Amygdala (tissue), 56 donors: ENCODE measurements around the gene RAC2.

Experiments used
- DNase-seq, 56 donors: peaks; one replicate each; lab custom pipeline; 2025; lab: John Stamatoyannopoulos, UW

The RAC2 gene

GRCh38 chr22:37180531-37181231 lies 63.4 kb downstream of the RAC2 start:
- no peak for DNase-seq

GRCh38 chr22:37179622-37180420 lies 64.2 kb downstream of the RAC2 start:
- no peak for DNase-seq

- DNase-seq, result no peak
These were observed 65.0 kb downstream of the RAC2 start for GRCh38 chr22:37179126-37179470.

DNA sequence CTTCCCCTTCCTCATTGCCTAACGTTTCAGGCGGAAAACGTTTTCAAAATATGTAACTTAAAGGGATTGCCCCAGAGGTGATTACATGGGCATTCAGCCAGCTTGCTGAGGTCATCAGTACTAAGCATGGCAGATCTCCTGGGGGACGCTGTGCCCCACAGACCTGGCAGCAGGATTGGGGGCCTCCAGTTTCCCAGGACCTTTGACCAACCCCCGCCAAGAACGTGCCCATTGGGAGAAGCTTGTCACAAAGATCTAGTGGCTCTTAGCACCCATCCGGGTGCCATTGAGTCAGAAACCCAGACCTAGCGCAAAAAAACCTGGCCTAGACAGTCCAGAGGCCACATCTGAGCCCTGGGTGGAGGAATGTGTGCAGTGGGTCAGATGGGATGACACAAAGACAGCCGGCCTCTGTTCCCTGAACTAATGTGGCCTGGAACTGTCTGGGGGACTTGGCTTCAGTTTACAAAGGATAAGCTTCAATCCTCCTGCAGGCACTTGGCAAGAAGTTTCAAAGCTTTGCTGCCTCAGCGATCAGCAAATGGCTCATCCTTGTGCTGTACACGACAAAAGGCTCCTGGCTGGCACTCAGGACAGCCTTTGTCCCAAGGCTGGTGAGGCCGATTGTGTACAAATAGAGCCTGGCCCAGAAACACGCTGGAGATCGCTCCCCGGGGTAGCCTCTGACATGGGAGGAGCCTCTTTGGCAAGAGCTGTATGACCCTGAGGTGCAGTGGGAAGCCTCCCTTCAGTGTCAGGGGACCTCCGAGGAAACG lies 65.5 kb downstream of the RAC2 start:
- peak in 3 of 56 donors; percentile 5 to 55 (median 19) for DNase-seq

- no peak for DNase-seq
These were observed 66.3 kb downstream of the RAC2 start for GRCh38 chr22:37177755-37178154.

GRCh38 chr22:37177221-37177620 lies 66.8 kb downstream of the RAC2 start:
- DNase-seq, result no peak

DNA sequence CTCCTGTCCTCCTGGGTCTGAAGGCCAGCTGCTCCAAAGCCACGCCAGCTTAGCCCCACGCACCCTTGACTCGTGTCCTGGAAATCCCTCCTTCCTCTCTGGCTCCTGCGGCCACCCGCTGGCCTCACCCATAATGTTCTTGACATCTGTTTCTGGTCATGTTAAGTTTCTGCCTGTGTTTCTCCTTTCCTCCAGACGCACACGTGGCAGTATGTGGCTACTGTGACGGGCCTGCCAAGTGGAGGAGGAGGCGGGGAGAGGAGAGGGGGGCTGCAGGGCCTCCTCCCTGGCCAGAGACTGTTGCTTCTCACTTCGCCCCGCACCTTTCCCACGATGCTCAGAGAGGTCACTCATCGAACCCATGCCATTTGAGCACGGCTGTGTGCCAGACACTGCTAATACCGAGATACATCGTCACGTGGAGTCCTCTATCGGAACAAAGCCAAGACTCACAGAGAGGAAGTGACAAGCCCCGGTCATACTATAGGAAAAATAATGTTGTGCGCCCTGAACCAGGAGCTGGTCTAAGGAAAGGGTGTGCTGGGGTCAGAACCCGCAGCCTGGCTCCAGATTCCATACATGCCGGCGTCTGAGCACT lies 67.5 kb downstream of the RAC2 start:
- DNase-seq, result peak in 19 of 56 donors; percentile 5 to 51 (median 29)

DNA sequence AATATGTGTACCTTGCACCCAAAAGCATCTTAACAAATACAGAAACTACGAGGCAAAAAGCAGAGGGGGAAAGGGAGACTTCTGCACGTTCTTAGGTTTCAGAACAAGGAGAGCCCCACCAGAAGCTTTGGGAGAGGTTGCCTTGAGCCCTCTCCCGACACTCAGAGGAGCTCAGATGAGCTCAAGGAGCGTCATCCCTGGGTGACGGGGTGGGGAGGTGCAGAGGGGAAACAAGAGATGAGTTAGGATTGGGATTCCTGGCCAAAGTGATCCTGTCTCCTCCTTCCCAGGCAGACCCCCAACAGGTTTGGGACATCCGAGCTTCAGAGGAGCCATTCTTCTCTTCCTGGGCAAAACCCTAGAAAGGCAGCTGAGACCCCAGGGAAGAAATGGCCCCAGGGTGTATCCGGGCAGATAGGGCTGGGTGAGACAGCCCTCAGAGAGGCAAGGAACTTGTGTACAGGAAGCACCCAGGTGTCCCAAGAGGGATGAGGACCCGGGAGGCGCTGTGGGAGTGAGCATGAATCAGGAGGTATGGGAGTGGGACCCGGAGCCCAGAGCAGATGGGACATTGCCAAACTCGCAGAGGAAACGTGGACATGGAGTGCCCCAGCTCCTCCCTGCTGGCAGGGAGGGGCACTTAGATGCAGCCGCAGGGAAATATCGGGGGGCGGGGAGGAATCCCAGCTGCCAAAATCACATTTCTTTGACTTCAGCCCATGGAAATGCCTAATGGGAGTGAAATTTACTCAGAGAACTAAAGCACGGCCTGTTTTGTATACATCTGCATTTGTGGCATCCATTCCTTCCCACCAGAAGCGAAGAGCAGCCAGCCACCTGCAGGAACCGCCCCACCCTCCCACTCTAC lies 68.4 kb downstream of the RAC2 start:
- DNase-seq, result no peak
